PFSK-1 (cell line): ENCODE measurements around the gene AGBL5.

Source experiments
- POLR2AphosphoS5 ChIP-seq: IDR thresholded peaks from 2 replicates; pipeline ENCODE4 v1.6.1; 2012; ENCODE audit warnings: low read depth, mild to moderate bottlenecking, control low read depth, low read length, moderate library complexity
- REST ChIP-seq, 2 experiments: IDR thresholded peaks; 2 replicates each; pipeline versions ENCODE4 v1.6.1 to v1.8.0; 2011 to 2012; ENCODE audit warnings: low read depth in 2 of 2, low read length in 2 of 2, control low read depth in 1 of 2, inconsistent platforms in 1 of 2, mild to moderate bottlenecking in 1 of 2, moderate library complexity in 1 of 2; ENCODE audit not compliant: insufficient read depth in 1 of 2
- SIN3A ChIP-seq: IDR thresholded peaks from 2 replicates; pipeline ENCODE4 v1.6.1; 2012; ENCODE audit warnings: mild to moderate bottlenecking, low read length, moderate library complexity, borderline replicate concordance; ENCODE audit not compliant: insufficient read depth
- TAF1 ChIP-seq: IDR thresholded peaks from 2 replicates; pipeline ENCODE4 v1.6.1; 2012; ENCODE audit warnings: low read length, control low read depth, borderline replicate concordance; ENCODE audit not compliant: insufficient read depth

GRCh38 chr2:27008678-27009077 lies 42.8 kb upstream of the AGBL5 start:
- TF ChIP-seq POLR2AphosphoS5 = no peak
- no peak for TF ChIP-seq SIN3A
- TF ChIP-seq TAF1 = no peak
- no peak for TF ChIP-seq REST (IDR thresholded peaks at IDR 0.05; ENCODE audit: insufficient read depth in 1 of 2, low read depth in 2 of 2, low read length in 2 of 2)
